Right kidney (tissue), 1 donor: ENCODE data around the gene CDH12.
"Not testable (repeated sequence)": the region's sequence is repeated elsewhere in the genome, so short reads cannot be mapped to it uniquely, and the experiment has no call there.

Experiments
- DNase-seq: peaks from one replicate; pipeline ENCODE4 v3.0.0-alpha.2; 2016

The CDH12 gene

GRCh38 chr5:22431840-22432239, 421.3 kb downstream of the CDH12 start:
- no peak for DNase-seq

GRCh38 chr5:22431406-22431805, 421.7 kb downstream of the CDH12 start:
- no peak for DNase-seq

- no peak for DNase-seq
These were observed 441.4 kb downstream of the CDH12 start for GRCh38 chr5:22411554-22412349.

- DNase-seq: no peak
These were observed 461.2 kb downstream of the CDH12 start for GRCh38 chr5:22391956-22392355.

- no peak for DNase-seq
These were observed 462.3 kb downstream of the CDH12 start for GRCh38 chr5:22390888-22391287.

- no peak for DNase-seq
These were observed 480.1 kb downstream of the CDH12 start for GRCh38 chr5:22372826-22373660.

GRCh38 chr5:22372376-22372775, 480.8 kb downstream of the CDH12 start:
- no peak for DNase-seq

GRCh38 chr5:22354956-22355355, 498.2 kb downstream of the CDH12 start:
- no peak for DNase-seq

- no peak for DNase-seq
These were observed 500.7 kb downstream of the CDH12 start for GRCh38 chr5:22352493-22352892.

GRCh38 chr5:22351178-22351577, 502.0 kb downstream of the CDH12 start:
- no peak for DNase-seq

GRCh38 chr5:22348027-22348426, 505.1 kb downstream of the CDH12 start:
- DNase-seq: no peak

GRCh38 chr5:22344000-22344399, 509.1 kb downstream of the CDH12 start:
- no peak for DNase-seq

- DNase-seq: no peak
These were observed 511.7 kb downstream of the CDH12 start for GRCh38 chr5:22341406-22341805.

GRCh38 chr5:22332949-22333348, 520.2 kb downstream of the CDH12 start:
- not testable (repeated sequence) for DNase-seq

- DNase-seq: no peak
These were observed 523.5 kb downstream of the CDH12 start for GRCh38 chr5:22329683-22330082.

- no peak for DNase-seq
These were observed 533.3 kb downstream of the CDH12 start for GRCh38 chr5:22319798-22320197.

- no peak for DNase-seq
These were observed 536.9 kb downstream of the CDH12 start for GRCh38 chr5:22316294-22316693.

GRCh38 chr5:22315052-22315451, 538.1 kb downstream of the CDH12 start:
- DNase-seq: not testable (repeated sequence)

GRCh38 chr5:22314548-22314947, 538.6 kb downstream of the CDH12 start:
- DNase-seq: no peak

- DNase-seq: no peak
These were observed 547.1 kb downstream of the CDH12 start for GRCh38 chr5:22306011-22306410.

- DNase-seq: no peak
These were observed 557.3 kb downstream of the CDH12 start for GRCh38 chr5:22295832-22296231.

GRCh38 chr5:22293147-22293546, 560.0 kb downstream of the CDH12 start:
- DNase-seq: no peak

- DNase-seq: no peak
These were observed 575.0 kb downstream of the CDH12 start for GRCh38 chr5:22278164-22278563.

GRCh38 chr5:22277006-22277405, 576.1 kb downstream of the CDH12 start:
- no peak for DNase-seq
